HEK293 (cell line): ENCODE data around the gene DKK2.

Source experiments
- CTCF ChIA-PET: fragments of 350-600 bp; formaldehyde crosslinking; extraction: SDS; loops from one replicate; lab custom pipeline; 2021; ENCODE audit warnings: antibody characterized with exemption; lab: Yijun Ruan, JAX
- POLR2A ChIA-PET: fragments of 300-600 bp; formaldehyde crosslinking; extraction: SDS; loops from one replicate; lab custom pipeline; 2020; ENCODE audit warnings: antibody characterized with exemption, inconsistent platforms; lab: Yijun Ruan, JAX
- H3K27ac ChIP-seq: fragments of 200-500 bp; sonication (Bioruptor generic); 2 replicates; pipeline ENCODE4 v1.5.1; 2014; ENCODE audit warnings: low read depth, low read length, control low read depth, inconsistent platforms; ENCODE audit errors: extremely low read depth
- H3K36me3 ChIP-seq, 2 experiments: fragments of 200-500 bp in 1 of 2; sonication (Bioruptor generic) in 1 of 2; 1 replicate in 1 of 2; 2 replicates in 1 of 2; pipeline ENCODE4 v1.5.1; 2014 to 2017; ENCODE audit warnings: inconsistent platforms in 2 of 2, low read length in 2 of 2; ENCODE audit not compliant: control insufficient read depth in 2 of 2, insufficient read depth in 1 of 2
- H3K4me1 ChIP-seq: fragments of 200-500 bp; sonication (Bioruptor generic); 2 replicates; pipeline ENCODE4 v1.5.1; 2014; ENCODE audit warnings: mild to moderate bottlenecking, low read length, inconsistent platforms; ENCODE audit not compliant: control insufficient read depth, insufficient read depth
- H3K4me3 ChIP-seq: 2 replicates; pipeline ENCODE4 v1.5.1; 2011; ENCODE audit warnings: low read depth, mild to moderate bottlenecking, control low read depth, low read length, moderate library complexity
- H3K9me3 ChIP-seq: fragments of 200-500 bp; sonication (Bioruptor generic); 2 replicates; pipeline ENCODE4 v1.5.1; 2014; ENCODE audit warnings: low read depth, low read length, inconsistent platforms; ENCODE audit not compliant: control insufficient read depth, insufficient read depth
- KLF1 ChIP-seq: fragments of 450-650 bp; formaldehyde crosslinking; IDR thresholded peaks from 2 replicates; pipeline ENCODE4 v1.5.1; 2016; ENCODE audit warnings: missing biosample characterization, missing genetic modification characterization
- KLF17 ChIP-seq: fragments of 450-650 bp; formaldehyde crosslinking; IDR thresholded peaks from 2 replicates; pipeline ENCODE4 v1.5.1; 2016; ENCODE audit warnings: missing biosample characterization, missing genetic modification characterization
- PATZ1 ChIP-seq: fragments of 450-650 bp; formaldehyde crosslinking; IDR thresholded peaks from 2 replicates; pipeline ENCODE4 v1.5.1; 2016; ENCODE audit warnings: missing biosample characterization, missing genetic modification characterization
- REPIN1 ChIP-seq: fragments of 450-650 bp; formaldehyde crosslinking; IDR thresholded peaks from 2 replicates; pipeline ENCODE4 v1.5.1; 2017; ENCODE audit warnings: missing biosample characterization, missing genetic modification characterization, low read depth
- SCRT2 ChIP-seq: fragments of 450-650 bp; formaldehyde crosslinking; IDR thresholded peaks from 2 replicates; pipeline ENCODE4 v1.5.1; 2016; ENCODE audit warnings: missing biosample characterization, missing genetic modification characterization
- TRIM28 ChIP-seq: IDR thresholded peaks from 2 replicates; pipeline ENCODE4 v1.6.1; 2011; ENCODE audit warnings: low read length, control low read depth, borderline replicate concordance
- TSHZ1 ChIP-seq: fragments of 450-650 bp; formaldehyde crosslinking; IDR thresholded peaks from 2 replicates; pipeline ENCODE4 v1.5.1; 2016; ENCODE audit warnings: missing biosample characterization, missing genetic modification characterization, borderline replicate concordance
- ZBTB17 ChIP-seq: fragments of 450-650 bp; formaldehyde crosslinking; IDR thresholded peaks from 2 replicates; pipeline ENCODE4 v1.5.1; 2016; ENCODE audit warnings: missing biosample characterization, missing genetic modification characterization
- ZBTB21 ChIP-seq: fragments of 450-650 bp; formaldehyde crosslinking; IDR thresholded peaks from 2 replicates; pipeline ENCODE4 v1.5.1; 2017; ENCODE audit warnings: missing biosample characterization, missing genetic modification characterization
- ZFP41 ChIP-seq: fragments of 450-650 bp; formaldehyde crosslinking; IDR thresholded peaks from 2 replicates; pipeline ENCODE4 v1.5.1; 2016; ENCODE audit warnings: missing biosample characterization, missing genetic modification characterization, borderline replicate concordance
- ZNF157 ChIP-seq: fragments of 450-650 bp; formaldehyde crosslinking; IDR thresholded peaks from 2 replicates; pipeline ENCODE4 v1.5.1; 2016; ENCODE audit warnings: missing biosample characterization, missing genetic modification characterization
- ZNF175 ChIP-seq: fragments of 450-650 bp; formaldehyde crosslinking; IDR thresholded peaks from 2 replicates; pipeline ENCODE4 v1.5.1; 2016; ENCODE audit warnings: missing biosample characterization, missing genetic modification characterization
- ZNF211 ChIP-seq: fragments of 450-650 bp; formaldehyde crosslinking; IDR thresholded peaks from 2 replicates; pipeline ENCODE4 v1.5.1; 2016; ENCODE audit warnings: low read depth, missing biosample characterization, missing genetic modification characterization
- ZNF398 ChIP-seq: fragments of 450-650 bp; formaldehyde crosslinking; IDR thresholded peaks from 2 replicates; pipeline ENCODE4 v1.5.1; 2017; ENCODE audit warnings: missing biosample characterization, missing genetic modification characterization
- ZNF416 ChIP-seq: fragments of 450-650 bp; formaldehyde crosslinking; IDR thresholded peaks from 2 replicates; pipeline ENCODE4 v1.5.1; 2016; ENCODE audit warnings: missing biosample characterization, missing genetic modification characterization
- ZNF473 ChIP-seq: fragments of 450-650 bp; formaldehyde crosslinking; IDR thresholded peaks from 2 replicates; pipeline ENCODE4 v1.5.1; 2017; ENCODE audit warnings: missing biosample characterization, missing genetic modification characterization
- ZNF488 ChIP-seq: fragments of 450-650 bp; formaldehyde crosslinking; IDR thresholded peaks from 2 replicates; pipeline ENCODE4 v1.5.1; 2016; ENCODE audit warnings: missing biosample characterization, missing genetic modification characterization
- ZNF529 ChIP-seq: fragments of 450-650 bp; formaldehyde crosslinking; IDR thresholded peaks from 2 replicates; pipeline ENCODE4 v1.5.1; 2017; ENCODE audit warnings: missing genetic modification characterization, missing biosample characterization; ENCODE audit not compliant: insufficient replicate concordance
- ZNF549 ChIP-seq: fragments of 450-650 bp; IDR thresholded peaks from 2 replicates; pipeline ENCODE4 v1.5.1; 2018; ENCODE audit warnings: missing biosample characterization, missing genetic modification characterization, mild to moderate bottlenecking, inconsistent platforms, moderate library complexity
- ZNF791 ChIP-seq: fragments of 450-650 bp; formaldehyde crosslinking; IDR thresholded peaks from 2 replicates; pipeline ENCODE4 v1.5.1; 2016; ENCODE audit warnings: missing biosample characterization, missing genetic modification characterization
- ZNF830 ChIP-seq: fragments of 450-650 bp; IDR thresholded peaks from 2 replicates; pipeline ENCODE4 v1.5.0; 2018; ENCODE audit warnings: missing biosample characterization, missing genetic modification characterization, low read depth, mild to moderate bottlenecking, moderate library complexity
- ZSCAN18 ChIP-seq: fragments of 450-650 bp; formaldehyde crosslinking; IDR thresholded peaks from 2 replicates; pipeline ENCODE4 v1.5.1; 2016; ENCODE audit warnings: missing biosample characterization, missing genetic modification characterization
- ZSCAN4 ChIP-seq: fragments of 450-650 bp; formaldehyde crosslinking; IDR thresholded peaks from 2 replicates; pipeline ENCODE4 v1.5.1; 2017; ENCODE audit warnings: missing biosample characterization, missing genetic modification characterization

The DKK2 gene

GRCh38 chr4:107066621-107067020, 30.5 kb upstream of the DKK2 start:
- CTCF ChIA-PET, result no interaction called here
- TF ChIP-seq ZNF549 (tag by site-specific recombination) (no peak), ZNF175 (tag by site-specific recombination) (no peak), TSHZ1 (no peak), KLF17 (tag by site-specific recombination) (no peak), ZNF488 (tag by site-specific recombination) (no peak), ZBTB17 (tag by site-specific recombination) (no peak), REPIN1 (tag by site-specific recombination) (no peak), ZNF791 (no peak), ZSCAN4 (tag by site-specific recombination) (no peak), ZNF157 (tag by site-specific recombination) (no peak), ZBTB21 (no peak), ZNF830 (no peak), ZNF416 (no peak), ZNF211 (tag by site-specific recombination) (no peak)
- POLR2A ChIA-PET, result no interaction called here
- Histone ChIP-seq H3K4me3 (no peak overlapping the region), H3K27ac (no peak overlapping the region), H3K36me3 (no peaks in the 10 kb centered on the region), H3K9me3 (no peaks in the 10 kb centered on the region), H3K4me1 (no peaks in the 10 kb centered on the region)

- H3K36me3 ChIP-seq, result no peaks in the 10 kb centered on the region
- TF ChIP-seq TRIM28 (no peak), ZFP41 (no peak), SCRT2 (tag by site-specific recombination) (no peak), ZNF529 (tag by site-specific recombination) (no peak), ZNF473 (tag by site-specific recombination) (no peak), ZSCAN4 (tag by site-specific recombination) (no peak), KLF1 (tag by site-specific recombination) (no peak), ZSCAN18 (no peak), ZNF398 (no peak), PATZ1 (tag by site-specific recombination) (no peak)
- ChIA-PET POLR2A (no interaction called here), CTCF (no interaction called here)
- H3K9me3 ChIP-seq, result no peaks in the 10 kb centered on the region
- H3K4me1 ChIP-seq, result no peaks in the 10 kb centered on the region
- H3K27ac ChIP-seq, result no peak overlapping the region
- H3K4me3 ChIP-seq, result no peak overlapping the region
Observed at GRCh38 chr4:107065201-107065600, 29.1 kb upstream of the DKK2 start.
